HG03280 (cell line): Measurements from ENCODE around the gene NBAS.
"Not testable (repeated sequence)": the region's sequence is repeated elsewhere in the genome, so short reads cannot be mapped to it uniquely, and the experiment has no call there.

ENCODE experiments used
- ATAC-seq: cut with Tn5 transposase; IDR thresholded peaks from one replicate; pipeline ENCODE4 v1.9.1; 2021; ENCODE audit warnings: mild to moderate bottlenecking, moderate library complexity; ENCODE audit not compliant: unreplicated experiment

The NBAS gene

DNA sequence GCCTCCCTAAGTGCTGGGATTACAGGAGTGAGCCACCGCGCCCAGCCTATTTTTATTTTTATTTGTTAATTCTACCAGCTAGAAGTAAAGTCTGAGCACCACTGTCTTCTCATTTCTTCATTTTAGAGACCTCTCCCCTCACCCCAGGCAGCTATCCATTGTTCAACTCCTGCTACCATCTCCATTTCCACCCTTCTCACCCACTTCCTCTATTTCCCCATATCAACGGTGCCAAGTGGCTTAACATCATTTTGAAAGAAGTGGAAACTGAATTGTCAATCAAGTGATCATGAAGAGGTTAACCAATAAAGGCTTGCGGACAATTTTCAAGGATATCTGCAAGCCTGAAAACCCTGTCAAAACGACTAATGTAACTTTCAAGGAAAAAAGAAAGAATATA, 323.1 kb downstream of the NBAS start:
- no peak for ATAC-seq

DNA sequence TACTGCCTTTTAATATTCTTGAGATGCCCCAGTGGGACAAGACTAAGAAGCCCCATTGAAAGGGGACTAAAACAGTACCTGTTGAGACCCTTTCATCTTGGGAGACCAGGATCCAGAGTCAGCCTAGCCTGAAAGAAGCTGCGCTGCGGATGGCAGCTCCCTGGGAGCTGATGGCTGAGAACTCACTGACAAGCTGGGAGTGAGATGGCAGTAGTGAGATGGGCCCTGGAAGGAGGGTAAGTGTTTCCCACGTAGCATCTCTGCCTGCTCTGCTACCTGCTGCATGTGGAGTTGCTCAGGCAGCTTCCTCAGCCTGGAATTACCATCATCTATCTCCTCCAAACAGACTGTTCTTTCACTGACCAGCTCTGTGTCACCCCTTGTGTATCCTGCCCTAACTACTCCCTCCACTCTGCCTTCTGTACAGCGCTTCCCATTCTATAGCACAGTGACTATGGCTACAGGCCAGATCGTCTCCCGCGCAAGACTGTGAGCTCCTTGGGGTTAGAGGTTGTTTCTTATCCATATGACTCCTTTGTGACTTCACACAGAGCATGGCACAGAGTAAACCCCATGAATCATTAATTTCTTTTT, 330.4 kb downstream of the NBAS start:
- no peak for ATAC-seq

- ATAC-seq, result no peak
Observed at GRCh38 chr2:15226661-15227060, 334.5 kb downstream of the NBAS start.

DNA sequence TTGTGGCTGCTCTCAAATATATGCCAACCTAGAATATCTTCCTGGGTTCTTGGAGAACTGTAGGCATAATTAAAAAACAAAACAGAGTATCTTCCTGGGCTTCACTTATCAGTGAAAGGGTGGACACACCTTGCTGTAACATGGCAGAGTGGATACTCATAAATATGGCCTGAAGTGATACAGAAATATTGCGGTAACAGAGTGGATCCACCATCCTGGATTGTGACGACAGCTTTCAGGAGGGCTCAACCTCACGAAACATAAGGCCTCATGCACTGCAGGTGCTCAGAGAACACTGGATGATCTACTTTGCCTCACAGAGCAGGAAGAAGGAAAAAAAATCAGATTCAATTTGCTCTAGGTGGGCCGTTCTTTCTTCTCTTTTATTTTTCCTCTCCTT, 336.0 kb downstream of the NBAS start:
- no peak for ATAC-seq

- no peak for ATAC-seq
Observed at GRCh38 chr2:15224641-15225040, 336.5 kb downstream of the NBAS start.

GRCh38 chr2:15223887-15224286, 337.2 kb downstream of the NBAS start:
- no peak for ATAC-seq

DNA sequence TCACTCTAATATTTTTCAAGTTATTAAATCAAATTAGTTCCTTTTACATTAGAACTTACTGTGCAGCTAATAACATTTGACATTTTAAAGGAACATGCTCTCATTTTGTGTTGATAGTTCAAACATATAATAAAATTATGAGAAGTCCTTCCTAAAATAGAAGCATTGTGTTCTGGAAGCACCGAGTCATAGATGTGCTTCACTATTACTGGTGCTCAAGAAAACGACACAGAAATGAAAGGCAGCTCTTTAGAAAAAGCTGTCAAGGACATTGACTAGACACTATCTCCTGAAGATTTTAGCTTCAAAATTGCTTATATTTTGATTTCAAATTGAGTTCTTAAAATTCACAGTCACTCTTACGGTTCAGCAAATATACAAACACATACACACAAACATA, 338.3 kb downstream of the NBAS start:
- ATAC-seq, result no peak

DNA sequence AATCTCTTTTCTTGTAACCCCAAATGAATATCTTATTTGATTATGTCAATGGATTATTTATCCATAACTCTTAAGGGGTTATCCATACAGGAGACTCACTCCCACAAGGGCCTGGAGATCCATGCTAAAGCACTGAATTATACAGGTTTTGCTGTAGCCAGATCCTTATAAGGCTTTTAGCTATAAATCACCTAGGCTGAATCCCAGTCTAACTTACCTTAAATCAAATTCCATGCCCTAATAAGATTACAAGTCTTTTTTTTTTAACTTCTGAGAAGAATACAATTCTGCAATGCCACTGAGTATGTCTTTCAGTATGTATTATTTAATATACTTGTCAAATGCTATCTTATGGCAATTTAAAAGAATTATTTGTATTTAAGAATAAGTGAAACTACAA, 340.5 kb downstream of the NBAS start:
- ATAC-seq, result no peak

DNA sequence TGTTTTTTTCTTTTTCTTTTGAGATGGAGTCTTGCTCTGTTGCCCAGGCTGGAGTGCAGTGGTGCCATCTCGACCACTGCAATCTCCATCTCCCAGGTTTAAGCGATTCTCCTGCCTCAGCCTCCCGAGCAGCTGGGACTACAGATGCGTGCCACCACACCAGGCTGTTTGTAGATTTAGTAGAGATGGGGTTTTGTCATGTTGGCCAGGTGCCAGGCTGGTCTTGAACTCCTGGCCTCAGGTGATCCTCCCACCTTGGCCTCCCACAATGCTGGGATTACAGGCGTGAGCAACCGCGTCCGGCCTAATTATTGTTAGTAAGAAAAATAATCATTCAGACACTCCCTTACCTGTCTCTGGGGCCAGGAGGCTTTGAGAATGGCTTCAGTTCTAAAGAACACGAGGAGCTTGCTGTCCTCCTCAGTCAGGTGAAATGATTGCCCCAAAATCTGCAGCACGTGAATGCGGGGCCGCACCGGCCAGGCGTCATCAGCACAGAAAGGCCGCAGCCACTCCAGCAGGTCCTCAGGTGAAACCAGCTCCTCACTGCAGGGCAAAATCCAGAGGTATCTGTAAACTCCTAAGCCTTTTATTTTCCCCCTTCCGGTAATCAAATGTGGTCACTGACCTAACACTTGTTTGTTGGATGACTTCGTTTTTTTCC, 342.6 kb downstream of the NBAS start:
- no peak for ATAC-seq

DNA sequence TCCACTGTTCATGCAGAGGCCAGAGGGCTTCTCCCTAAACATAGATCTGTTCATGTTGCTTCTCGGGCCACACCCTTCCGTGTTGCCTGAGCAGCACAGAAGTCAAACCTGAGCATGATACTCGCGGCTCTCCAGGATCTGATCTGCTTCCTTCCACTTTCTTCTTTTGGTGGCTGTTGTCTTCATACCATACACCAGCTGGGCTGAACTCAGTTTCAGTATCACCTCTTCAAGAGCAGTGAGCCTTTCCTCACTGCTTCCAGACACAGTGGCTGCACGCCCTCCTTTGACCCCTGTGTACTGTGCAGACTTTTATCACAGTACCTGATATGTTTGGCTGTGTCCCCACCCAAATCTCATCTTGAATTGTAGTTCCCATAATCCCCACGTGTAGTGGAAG, 348.9 kb downstream of the NBAS start:
- no peak for ATAC-seq

DNA sequence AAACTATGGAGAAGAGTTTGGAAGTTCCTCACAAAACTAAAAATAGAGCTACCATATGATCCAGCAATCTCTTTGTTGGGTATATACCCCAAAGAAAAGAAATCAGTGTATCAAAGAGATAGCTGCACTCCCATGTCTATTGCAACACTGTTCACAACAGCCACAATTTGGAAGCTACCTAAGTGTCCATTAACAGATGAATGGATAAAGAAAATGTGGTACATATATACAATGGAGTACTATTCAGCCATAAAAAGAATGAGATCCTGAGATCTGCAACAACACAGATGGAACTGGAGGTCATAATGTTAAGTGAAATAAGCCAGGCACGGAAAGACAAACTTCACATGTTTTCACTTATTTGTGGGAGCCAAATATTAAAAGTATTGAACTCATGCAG, 350.6 kb downstream of the NBAS start:
- not testable (repeated sequence) for ATAC-seq

DNA sequence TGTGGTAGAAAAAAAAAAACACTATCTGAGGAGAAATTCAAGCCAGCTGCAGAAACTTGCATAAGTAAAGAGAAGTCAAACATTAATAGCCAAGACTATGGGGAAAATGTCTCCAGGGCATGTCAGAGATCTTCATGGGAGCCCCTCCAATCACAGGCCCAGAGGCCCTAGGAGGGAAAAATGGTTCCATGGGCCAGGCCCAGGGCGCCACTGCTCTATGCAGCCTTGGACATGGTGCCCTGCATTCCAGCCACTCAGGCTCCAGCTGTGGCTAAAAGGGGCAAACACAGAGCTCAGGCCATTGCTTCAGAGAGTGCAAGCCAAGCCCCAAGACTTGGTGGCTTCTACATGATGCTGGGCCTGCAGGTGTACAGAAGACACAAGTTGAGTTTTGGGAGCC, 354.7 kb downstream of the NBAS start:
- no peak for ATAC-seq

- ATAC-seq, result no peak
Observed at GRCh38 chr2:15205562-15205961, 355.6 kb downstream of the NBAS start.

GRCh38 chr2:15201009-15201408, 360.1 kb downstream of the NBAS start:
- no peak for ATAC-seq

- ATAC-seq, result no peak
Observed at GRCh38 chr2:15200581-15200980, 360.6 kb downstream of the NBAS start.

- ATAC-seq, result no peak
Observed at GRCh38 chr2:15198051-15198450, 363.1 kb downstream of the NBAS start.

DNA sequence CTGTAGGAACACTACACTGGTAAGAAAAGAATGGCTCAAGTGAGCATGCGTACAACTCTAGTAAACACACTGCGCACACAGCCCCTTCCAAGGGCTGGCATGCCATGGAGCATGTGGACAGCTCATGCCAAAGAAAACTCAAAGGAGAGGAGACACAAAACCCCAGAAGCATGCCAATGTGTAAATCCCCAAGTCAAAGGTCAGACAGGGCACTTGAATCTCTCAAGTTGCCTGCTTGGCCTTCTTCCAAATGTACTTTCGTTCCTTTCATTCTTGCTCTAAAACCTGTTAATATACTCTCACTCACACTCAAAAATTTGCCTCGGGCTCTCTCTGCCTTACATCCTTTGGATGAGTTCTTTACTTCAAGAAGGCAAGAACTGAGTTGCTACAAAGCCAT, 365.3 kb downstream of the NBAS start:
- ATAC-seq, result no peak

- no peak for ATAC-seq
Observed at GRCh38 chr2:15191789-15192188, 369.3 kb downstream of the NBAS start.

DNA sequence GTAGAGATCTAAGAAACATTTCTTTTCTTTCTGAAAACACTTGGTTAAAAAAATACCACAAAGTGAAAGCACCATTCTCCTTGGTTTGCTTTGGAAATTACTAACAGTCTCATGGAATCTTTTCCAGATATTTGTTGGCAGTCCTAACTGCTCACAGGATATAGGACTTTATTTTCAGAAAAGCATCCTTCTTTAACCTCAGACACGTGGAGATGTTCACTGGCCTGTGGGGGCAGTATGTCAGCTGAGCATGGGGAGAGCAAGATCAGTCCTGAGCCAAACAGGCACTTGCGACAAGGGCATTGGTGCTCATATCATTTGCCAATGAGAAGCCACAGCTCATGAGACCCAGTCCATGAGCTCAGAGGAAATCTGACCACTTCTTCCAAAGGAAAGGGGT, 371.9 kb downstream of the NBAS start:
- no peak for ATAC-seq

GRCh38 chr2:15187702-15188101, 373.4 kb downstream of the NBAS start:
- no peak for ATAC-seq

DNA sequence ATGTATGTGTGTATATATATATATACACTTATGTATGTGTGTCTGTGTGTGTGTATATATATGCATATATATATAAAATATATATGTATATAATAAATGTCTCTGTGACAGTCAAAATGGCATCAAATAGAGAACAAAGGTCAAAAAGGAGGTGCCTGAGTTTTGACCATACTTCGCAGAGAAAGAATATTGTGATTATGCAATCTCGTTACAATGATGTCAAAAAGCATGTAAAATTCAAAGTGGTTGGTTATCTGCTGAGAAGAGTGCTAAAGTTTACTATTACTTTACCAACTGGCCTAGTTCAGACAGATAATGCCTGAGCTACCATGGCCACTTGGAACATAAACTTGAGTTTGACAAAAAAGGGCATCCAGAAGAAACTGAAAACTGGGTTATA, 375.0 kb downstream of the NBAS start:
- ATAC-seq, result no peak

- ATAC-seq, result no peak
Observed at GRCh38 chr2:15184491-15184890, 376.6 kb downstream of the NBAS start.

GRCh38 chr2:15182275-15182674, 378.9 kb downstream of the NBAS start:
- ATAC-seq, result no peak
